ENCODE results near the gene MS4A13.
"Not testable (repeated sequence)": the region's sequence is repeated elsewhere in the genome, so short reads cannot be mapped to it uniquely, and the experiment has no call there.

The MS4A13 gene

GRCh38 chr11:60528465-60528864, 13.3 kb downstream of the MS4A13 start:
- no peak overlapping the region for H3K27ac Mint-ChIP-seq
- H3K36me3 Mint-ChIP-seq (ENCODE audit: low read depth), result no peaks in the 10 kb centered on the region
- no peak overlapping the region for H3K4me3 Mint-ChIP-seq
- peaks cover 19% of the 10 kb centered on the region for H3K9me3 Mint-ChIP-seq
- H3K4me1 Mint-ChIP-seq, result no peaks in the 10 kb centered on the region
- TF ChIP-seq CTCF (IDR thresholded peaks at IDR 0.05), result no peak
- DNase-seq, result no peak
- peaks cover 3% of the 10 kb centered on the region for H3K27me3 Mint-ChIP-seq (ENCODE audit: low read depth, poor library complexity)

DNA sequence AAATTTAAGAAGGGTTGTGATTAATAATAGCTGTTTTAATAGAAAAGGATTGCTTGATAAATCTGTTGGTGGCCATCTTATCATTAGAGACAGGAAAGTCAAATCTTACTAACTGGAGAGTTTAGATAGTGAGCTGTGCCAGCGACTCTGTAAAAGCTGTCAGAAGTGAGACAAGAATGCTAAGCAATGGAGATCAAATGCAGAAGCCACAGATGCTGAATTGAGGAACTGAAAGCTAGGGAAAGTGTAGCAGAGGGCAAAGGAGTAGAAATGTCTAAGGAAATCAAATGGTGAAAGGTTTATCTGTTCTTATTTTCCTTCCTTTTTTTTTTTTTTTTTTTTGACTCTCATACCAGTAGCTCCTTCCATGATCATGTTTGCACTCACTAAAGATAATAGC, 13.7 kb downstream of the MS4A13 start:
- Mint-ChIP-seq H3K27ac (no peak overlapping the region), H3K27me3 (ENCODE audit: low read depth, poor library complexity) (peaks cover 3% of the 10 kb centered on the region), H3K36me3 (ENCODE audit: low read depth) (no peaks in the 10 kb centered on the region), H3K4me3 (no peak overlapping the region), H3K9me3 (peaks cover 19% of the 10 kb centered on the region), H3K4me1 (no peaks in the 10 kb centered on the region)
- DNase-seq, result no peak
- TF ChIP-seq CTCF (IDR thresholded peaks at IDR 0.05), result no peak

DNA sequence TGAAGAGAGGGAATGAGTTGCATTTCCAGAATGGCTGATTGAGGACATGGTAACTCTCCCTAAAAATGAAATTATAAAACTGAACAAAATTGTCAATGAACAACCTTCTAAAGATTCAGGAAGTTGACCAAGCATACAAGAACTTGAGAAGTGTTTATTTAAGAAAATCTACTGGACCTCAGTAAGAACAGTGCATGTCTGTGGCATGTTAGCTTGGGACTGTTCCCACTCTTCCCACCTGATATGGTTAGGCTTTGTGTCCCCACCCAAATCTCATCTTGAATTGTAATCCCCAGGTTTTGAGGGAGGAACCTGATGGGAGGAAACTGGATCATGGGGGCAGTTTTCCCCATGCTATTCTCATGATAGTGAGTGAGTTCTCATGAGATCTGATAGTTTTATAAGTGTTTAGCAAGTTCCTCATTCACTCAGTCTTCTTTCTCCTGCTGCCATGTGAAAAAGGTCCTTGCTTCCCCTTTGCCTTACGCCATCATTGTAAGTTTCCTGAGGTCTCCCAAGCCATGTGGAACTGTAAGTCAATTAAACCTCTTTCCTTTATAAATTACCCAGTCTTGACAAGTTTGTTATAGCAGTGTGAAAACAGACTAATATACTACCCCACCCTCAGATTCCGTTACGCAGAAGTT, 15.4 kb downstream of the MS4A13 start:
- Mint-ChIP-seq H3K9me3 (peaks cover 19% of the 10 kb centered on the region), H3K4me1 (no peaks in the 10 kb centered on the region), H3K27ac (no peak overlapping the region), H3K27me3 (ENCODE audit: low read depth, poor library complexity) (peaks cover 3% of the 10 kb centered on the region), H3K4me3 (no peak overlapping the region), H3K36me3 (ENCODE audit: low read depth) (no peaks in the 10 kb centered on the region)
- TF ChIP-seq CTCF (IDR thresholded peaks at IDR 0.05), result no peak
- no peak for DNase-seq

DNA sequence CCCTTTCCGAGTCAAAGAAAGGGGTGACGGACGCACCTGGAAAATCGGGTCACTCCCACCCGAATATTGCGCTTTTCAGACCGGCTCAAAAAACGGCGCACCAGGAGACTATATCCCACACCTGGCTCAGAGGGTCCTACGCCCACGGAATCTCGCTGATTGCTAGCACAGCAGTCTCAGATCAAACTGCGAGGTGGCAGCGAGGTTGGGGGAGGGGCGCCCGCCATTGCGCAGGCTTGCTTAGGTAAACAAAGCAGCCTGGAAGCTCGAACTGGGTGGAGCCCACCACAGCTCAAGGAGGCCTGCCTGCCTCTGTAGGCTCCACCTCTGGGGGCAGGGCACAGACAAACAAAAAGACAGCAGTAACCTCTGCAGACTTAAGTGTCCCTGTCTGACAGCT, 17.2 kb downstream of the MS4A13 start:
- not testable (repeated sequence) for H3K36me3 Mint-ChIP-seq (ENCODE audit: low read depth); H3K4me3 Mint-ChIP-seq; H3K27me3 Mint-ChIP-seq (ENCODE audit: low read depth, poor library complexity); DNase-seq; H3K27ac Mint-ChIP-seq; H3K4me1 Mint-ChIP-seq
- peaks cover 19% of the 10 kb centered on the region for H3K9me3 Mint-ChIP-seq

DNA sequence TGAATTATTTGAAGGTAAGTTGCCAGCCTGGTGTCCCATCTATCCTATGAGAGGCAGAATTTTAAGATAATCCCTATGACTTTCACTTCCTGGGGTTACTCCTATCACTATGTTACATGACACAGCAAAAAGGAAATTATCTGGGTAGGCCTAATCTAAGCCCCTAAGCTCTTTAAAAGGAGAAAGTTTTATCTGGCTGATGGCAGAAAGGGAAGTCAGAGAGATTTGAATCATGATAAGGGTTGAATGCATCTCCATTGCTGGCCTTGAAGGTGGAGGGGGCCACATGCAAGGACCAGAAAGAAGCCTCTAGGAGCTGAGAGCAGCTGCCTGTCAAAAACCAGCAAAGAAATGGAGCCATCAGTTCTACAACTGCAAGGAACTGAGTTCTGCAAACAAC, 23.4 kb downstream of the MS4A13 start:
- not testable (repeated sequence) for H3K36me3 Mint-ChIP-seq (ENCODE audit: low read depth); H3K27ac Mint-ChIP-seq; H3K9me3 Mint-ChIP-seq; H3K4me1 Mint-ChIP-seq; H3K27me3 Mint-ChIP-seq (ENCODE audit: low read depth, poor library complexity); DNase-seq; H3K4me3 Mint-ChIP-seq

- Mint-ChIP-seq H3K4me1 (no peaks in the 10 kb centered on the region), H3K36me3 (ENCODE audit: low read depth) (no peaks in the 10 kb centered on the region), H3K9me3 (peaks cover 6% of the 10 kb centered on the region), H3K4me3 (no peak overlapping the region), H3K27ac (no peak overlapping the region), H3K27me3 (ENCODE audit: low read depth, poor library complexity) (peaks cover 7% of the 10 kb centered on the region)
- DNase-seq, result no peak
- no peak for TF ChIP-seq CTCF (IDR thresholded peaks at IDR 0.05)
Measured at GRCh38 chr11:60544077-60544476, 28.9 kb downstream of the MS4A13 start.

- Mint-ChIP-seq H3K27me3 (ENCODE audit: low read depth, poor library complexity) (no peaks in the 10 kb centered on the region), H3K36me3 (ENCODE audit: low read depth) (no peaks in the 10 kb centered on the region), H3K4me3 (no peak overlapping the region), H3K4me1 (no peaks in the 10 kb centered on the region), H3K27ac (no peak overlapping the region), H3K9me3 (peaks cover 55% of the 10 kb centered on the region)
- TF ChIP-seq CTCF (IDR thresholded peaks at IDR 0.05), result no peak
- no peak for DNase-seq
Measured at GRCh38 chr11:60561254-60561653, 46.1 kb downstream of the MS4A13 start.

All from nephron progenitor cell (in vitro differentiated cells).